Measurements from ENCODE around the gene PLIN3. TPM values are rescaled to one million over a fixed set of nuclear protein-coding genes. Genes with fewer than 3 reads are reported as not detected.

The PLIN3 gene
- total and polyA plus RNA-seq, 7 donors: 20.3 to 191 (median 34.2) TPM

DNA sequence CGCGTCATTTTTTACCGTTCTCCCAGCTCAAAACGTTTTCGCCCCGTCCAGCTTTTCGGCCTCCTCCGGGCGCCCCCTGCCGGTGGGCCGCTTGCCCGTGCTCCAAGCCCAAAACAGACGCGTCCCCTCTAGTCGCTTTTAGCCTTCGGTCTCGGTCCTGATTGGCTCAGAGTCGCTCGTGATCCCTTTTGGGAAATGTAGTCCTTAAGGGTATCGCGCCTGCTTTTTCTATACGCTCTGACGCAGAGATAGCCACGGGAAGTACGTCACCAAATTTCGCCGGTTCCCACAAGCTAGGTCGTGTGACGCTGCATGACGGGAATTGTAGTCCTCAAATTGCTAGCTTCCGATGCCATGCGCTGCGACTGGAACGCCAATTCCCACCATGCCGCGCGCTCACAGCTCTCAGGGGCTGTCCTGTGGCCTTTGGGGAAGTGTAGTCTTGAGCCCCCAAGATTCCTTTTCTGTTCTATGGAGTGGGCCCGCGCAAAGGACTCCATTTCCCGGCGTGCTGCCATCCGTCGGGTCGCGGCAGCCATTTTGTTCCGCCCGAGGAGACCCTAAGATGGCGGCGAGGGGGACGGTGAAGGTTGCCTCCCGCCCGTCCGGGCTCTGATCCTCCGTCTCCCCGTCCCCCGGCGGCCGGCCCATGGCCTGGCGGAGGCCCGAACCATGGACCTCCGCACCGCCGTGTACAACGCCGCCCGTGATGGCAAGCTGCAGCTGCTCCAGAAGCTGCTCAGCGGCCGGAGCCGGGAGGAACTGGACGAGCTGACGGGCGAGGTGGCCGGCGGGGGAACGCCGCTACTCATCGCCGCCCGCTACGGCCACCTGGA lies 76.1 kb downstream of the PLIN3 start, which contains the start of gene FEM1A:
FEM1A (plus strand) TSS at position 552 of the 836 bp plus-strand sequence; CDS start at position 673, 121 bp downstream.
- H3K4me3 ChIP-seq: peak within 1 kb of the TSS; percentile 91 to 99 (median 96)
- intact Hi-C loops (cut with DNase I): loop anchor here (1.0 kb wide), 1 partner anchor 67 kb away; no protein-coding TSS in a partner anchor
- no peaks in the 10 kb centered on the region for H3K9me3 ChIP-seq
- peak within 1 kb of the TSS; percentile 94 to 97 (median 96) for H3K27ac ChIP-seq
- WGBS, 2 donors: 0% methylated on average over 80 of the region's 80 CpGs
- H3K4me1 ChIP-seq: peaks cover 0 to 45% (median 34%) of the 10 kb centered on the region in 4 donors
- H3K27me3 ChIP-seq: no peaks in the 10 kb centered on the region
- H3K36me3 ChIP-seq: peaks cover 5 to 39% (median 18%) of the 10 kb centered on the region in 4 donors
- peak; percentile 70 to 93 (median 88) for TF ChIP-seq POLR2AphosphoS5 (IDR thresholded peaks at IDR 0.05)
- TF ChIP-seq, protein P1, sequence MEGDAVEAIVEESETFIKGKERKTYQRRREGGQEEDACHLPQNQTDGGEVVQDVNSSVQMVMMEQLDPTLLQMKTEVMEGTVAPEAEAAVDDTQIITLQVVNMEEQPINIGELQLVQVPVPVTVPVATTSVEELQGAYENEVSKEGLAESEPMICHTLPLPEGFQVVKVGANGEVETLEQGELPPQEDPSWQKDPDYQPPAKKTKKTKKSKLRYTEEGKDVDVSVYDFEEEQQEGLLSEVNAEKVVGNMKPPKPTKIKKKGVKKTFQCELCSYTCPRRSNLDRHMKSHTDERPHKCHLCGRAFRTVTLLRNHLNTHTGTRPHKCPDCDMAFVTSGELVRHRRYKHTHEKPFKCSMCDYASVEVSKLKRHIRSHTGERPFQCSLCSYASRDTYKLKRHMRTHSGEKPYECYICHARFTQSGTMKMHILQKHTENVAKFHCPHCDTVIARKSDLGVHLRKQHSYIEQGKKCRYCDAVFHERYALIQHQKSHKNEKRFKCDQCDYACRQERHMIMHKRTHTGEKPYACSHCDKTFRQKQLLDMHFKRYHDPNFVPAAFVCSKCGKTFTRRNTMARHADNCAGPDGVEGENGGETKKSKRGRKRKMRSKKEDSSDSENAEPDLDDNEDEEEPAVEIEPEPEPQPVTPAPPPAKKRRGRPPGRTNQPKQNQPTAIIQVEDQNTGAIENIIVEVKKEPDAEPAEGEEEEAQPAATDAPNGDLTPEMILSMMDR (IDR thresholded peaks at IDR 0.05): peak; percentile 91 to 99 (median 98)
- peak in 2 of 4 donors; percentile 60 to 64 for TF ChIP-seq EP300 (IDR thresholded peaks at IDR 0.05)
- TF ChIP-seq POLR2A (IDR thresholded peaks at IDR 0.05): peak; percentile 67 to 83
- DNase-seq: peak; percentile 100

Other genes with a start within 250 kb of the PLIN3 start
- 10 to 100 TPM; 18.9 to 25.2 (median 20.0) TPM for gene TNFAIP8L1, start 228.2 kb downstream of the PLIN3 start, total RNA-seq
- gene TNFAIP8L1, start 228.2 kb downstream of the PLIN3 start, polyA plus RNA-seq: 10 to 100 TPM in 1 of 3 donors, 1 to 10 TPM in 2; 3.7 to 17.1 (median 4.8) TPM
- gene MYDGF, start 197.3 kb downstream of the PLIN3 start, total RNA-seq: 10 to 100 TPM; 25.7 to 37.4 (median 34.0) TPM
- 100 to 1,000 TPM in 1 of 3 donors, 10 to 100 TPM in 2; 34.2 to 200 (median 55.3) TPM for gene MYDGF, start 197.3 kb downstream of the PLIN3 start, polyA plus RNA-seq
- gene DPP9, start 143.8 kb downstream of the PLIN3 start, total RNA-seq: 10 to 100 TPM; 29.6 to 90.6 (median 40.5) TPM
- 10 to 100 TPM; 27.6 to 62.6 (median 31.7) TPM for gene DPP9, start 143.8 kb downstream of the PLIN3 start, polyA plus RNA-seq
- gene FEM1A, start 75.9 kb downstream of the PLIN3 start, total RNA-seq: 10 to 100 TPM; 10.2 to 12.9 (median 11.8) TPM
- 1 to 10 TPM; 3.0 to 6.9 (median 5.3) TPM for gene FEM1A, start 75.9 kb downstream of the PLIN3 start, polyA plus RNA-seq
- 1 to 10 TPM; 3.9 to 5.3 (median 4.6) TPM for gene TICAM1, start 36.0 kb downstream of the PLIN3 start, total RNA-seq
- 10 to 100 TPM; 17.4 to 49.0 (median 20.8) TPM for gene TICAM1, start 36.0 kb downstream of the PLIN3 start, polyA plus RNA-seq
- 1 to 10 TPM in 1 of 4 donors, under 1 TPM in 1, not detected in 2; 0.27 to 1.1 TPM for gene ARRDC5, start 35.2 kb upstream of the PLIN3 start, total RNA-seq
- 1 to 10 TPM in 1 of 3 donors, under 1 TPM in 1, not detected in 1; 0.60 to 1.1 TPM for gene ARRDC5, start 35.2 kb upstream of the PLIN3 start, polyA plus RNA-seq
- gene UHRF1, start 41.8 kb upstream of the PLIN3 start, total RNA-seq: 1 to 10 TPM in 3 of 4 donors, under 1 TPM in 1; 0.36 to 1.7 (median 1.4) TPM
- gene UHRF1, start 41.8 kb upstream of the PLIN3 start, polyA plus RNA-seq: 10 to 100 TPM in 1 of 3 donors, 1 to 10 TPM in 2; 1.2 to 10.5 (median 2.1) TPM
- gene KDM4B, start 101.4 kb upstream of the PLIN3 start, total RNA-seq: 10 to 100 TPM; 20.7 to 46.5 (median 28.8) TPM
- 10 to 100 TPM in 2 of 3 donors, 1 to 10 TPM in 1; 7.2 to 24.0 (median 11.3) TPM for gene KDM4B, start 101.4 kb upstream of the PLIN3 start, polyA plus RNA-seq